ENCODE results near the gene VEGFB. TPM values are rescaled to one million over a fixed set of nuclear protein-coding genes. Genes with fewer than 3 reads are reported as not detected.

VEGFB gene
- polyA plus RNA-seq, 3 donors = 0.40 to 5.6 TPM; not detected in 1

DNA sequence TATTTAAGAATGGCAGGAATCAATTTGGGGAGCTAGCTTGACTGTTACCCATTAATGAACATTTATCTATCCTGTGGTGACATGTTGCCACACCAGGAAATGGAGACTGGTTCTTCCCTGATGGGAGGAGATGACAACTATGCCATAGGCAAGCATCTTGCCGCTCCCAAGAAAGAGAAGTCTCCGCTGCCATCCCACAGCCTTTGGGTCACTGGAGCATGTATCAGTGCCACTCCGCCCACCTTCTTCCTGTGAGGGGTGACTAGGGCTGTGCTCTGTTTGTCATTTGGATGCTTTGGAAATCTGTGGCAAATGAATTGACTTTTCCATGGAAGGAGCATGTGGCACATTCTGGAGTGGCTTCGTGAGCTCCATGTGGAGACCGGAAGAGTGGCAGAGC is 42.0 kb upstream of the VEGFB start:
- Histone ChIP-seq H3K27ac (ENCODE audit: low read depth in 1 of 2, low read length in 2 of 2) (peak overlapping the region in 1 of 2 donors; percentile 9), H2AFZ (ENCODE audit: insufficient read depth, low read depth, low read length, poor library complexity, severe bottlenecking) (no peak overlapping the region), H3K4me2 (replicated peaks; ENCODE audit: extremely low read depth, low read length, poor library complexity, severe bottlenecking) (no peak overlapping the region), H3K9me3 (replicated peaks in 1 of 2; ENCODE audit: control insufficient read depth in 1 of 2, insufficient read depth in 1 of 2, low read length in 2 of 2) (no peaks in the 10 kb centered on the region), H4K20me1 (ENCODE audit: insufficient read depth, low read length) (peaks cover 7% of the 10 kb centered on the region), H3K4me3 (replicated peaks in 1 of 3; ENCODE audit: low read depth in 2 of 3, low read length in 3 of 3) (no peak overlapping the region), H3K79me2 (ENCODE audit: insufficient read depth, low read length) (peaks cover 6% of the 10 kb centered on the region), H3K4me1 (ENCODE audit: control insufficient read depth in 1 of 2, insufficient read depth in 2 of 2, low read length in 2 of 2) (peaks cover 8 to 20% of the 10 kb centered on the region in 2 donors), H3K36me3 (replicated peaks in 1 of 2; ENCODE audit: control insufficient read depth in 1 of 2, insufficient read depth in 2 of 2, low read length in 2 of 2) (peaks cover 52 to 56% of the 10 kb centered on the region in 2 donors), H3K27me3 (ENCODE audit: control insufficient read depth in 2 of 2, insufficient read depth in 2 of 2, low read length in 2 of 2) (no peaks in the 10 kb centered on the region), H3K9ac (ENCODE audit: insufficient read depth, low read length, poor library complexity, severe bottlenecking) (no peak overlapping the region)
- no peaks in the 10 kb centered on the region for H3K9me3 Mint-ChIP-seq
- peak overlapping the region in 1 of 7 donors; percentile 8 for H3K27ac Mint-ChIP-seq
- H3K4me3 Mint-ChIP-seq = no peak overlapping the region
- DNase-seq = no peak
- H3K36me3 Mint-ChIP-seq = peaks cover 51 to 70% of the 10 kb centered on the region in 2 donors
- peaks cover 20% of the 10 kb centered on the region for H3K4me1 Mint-ChIP-seq
- H3K27me3 Mint-ChIP-seq (ENCODE audit: low read depth in 3 of 3) = peaks cover 0 to 2% (median 0%) of the 10 kb centered on the region in 3 donors
- 100% methylated on average over 3 of the region's 5 CpGs for WGBS (ENCODE audit: insufficient coverage)
- TF ChIP-seq, protein P1, sequence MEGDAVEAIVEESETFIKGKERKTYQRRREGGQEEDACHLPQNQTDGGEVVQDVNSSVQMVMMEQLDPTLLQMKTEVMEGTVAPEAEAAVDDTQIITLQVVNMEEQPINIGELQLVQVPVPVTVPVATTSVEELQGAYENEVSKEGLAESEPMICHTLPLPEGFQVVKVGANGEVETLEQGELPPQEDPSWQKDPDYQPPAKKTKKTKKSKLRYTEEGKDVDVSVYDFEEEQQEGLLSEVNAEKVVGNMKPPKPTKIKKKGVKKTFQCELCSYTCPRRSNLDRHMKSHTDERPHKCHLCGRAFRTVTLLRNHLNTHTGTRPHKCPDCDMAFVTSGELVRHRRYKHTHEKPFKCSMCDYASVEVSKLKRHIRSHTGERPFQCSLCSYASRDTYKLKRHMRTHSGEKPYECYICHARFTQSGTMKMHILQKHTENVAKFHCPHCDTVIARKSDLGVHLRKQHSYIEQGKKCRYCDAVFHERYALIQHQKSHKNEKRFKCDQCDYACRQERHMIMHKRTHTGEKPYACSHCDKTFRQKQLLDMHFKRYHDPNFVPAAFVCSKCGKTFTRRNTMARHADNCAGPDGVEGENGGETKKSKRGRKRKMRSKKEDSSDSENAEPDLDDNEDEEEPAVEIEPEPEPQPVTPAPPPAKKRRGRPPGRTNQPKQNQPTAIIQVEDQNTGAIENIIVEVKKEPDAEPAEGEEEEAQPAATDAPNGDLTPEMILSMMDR (IDR thresholded peaks at IDR 0.05) = no peak
- intact Hi-C loops (cut with micrococcal nuclease) = no loop called here

DNA sequence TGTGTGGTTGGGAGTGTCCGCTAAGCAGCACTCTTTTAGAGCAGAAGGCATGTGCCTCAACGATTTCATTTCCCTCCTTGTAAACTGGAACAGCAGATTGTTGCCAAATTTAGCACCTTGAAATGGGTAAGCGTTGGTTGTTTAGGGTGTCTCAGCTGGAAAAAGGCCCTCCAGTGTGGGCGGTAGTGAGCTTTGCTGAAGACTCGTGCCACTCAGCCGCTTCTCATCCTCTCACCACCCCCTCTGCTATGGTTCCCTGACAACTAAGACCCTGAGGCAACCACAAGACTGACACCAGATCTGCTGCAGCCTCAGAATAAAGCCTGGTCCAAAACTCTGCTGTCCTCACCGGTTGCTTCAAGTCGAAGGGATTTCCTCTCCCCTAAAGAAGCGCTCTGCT is 37.8 kb upstream of the VEGFB start:
- Histone ChIP-seq H2AFZ (ENCODE audit: insufficient read depth, low read depth, low read length, poor library complexity, severe bottlenecking) (no peak overlapping the region), H4K20me1 (ENCODE audit: insufficient read depth, low read length) (peaks cover 7% of the 10 kb centered on the region), H3K4me2 (replicated peaks; ENCODE audit: extremely low read depth, low read length, poor library complexity, severe bottlenecking) (no peak overlapping the region), H3K4me1 (ENCODE audit: control insufficient read depth in 1 of 2, insufficient read depth in 2 of 2, low read length in 2 of 2) (peaks cover 8 to 18% of the 10 kb centered on the region in 2 donors), H3K27me3 (ENCODE audit: control insufficient read depth in 2 of 2, insufficient read depth in 2 of 2, low read length in 2 of 2) (no peaks in the 10 kb centered on the region), H3K9me3 (replicated peaks in 1 of 2; ENCODE audit: control insufficient read depth in 1 of 2, insufficient read depth in 1 of 2, low read length in 2 of 2) (no peaks in the 10 kb centered on the region), H3K79me2 (ENCODE audit: insufficient read depth, low read length) (peaks cover 8% of the 10 kb centered on the region), H3K4me3 (replicated peaks in 1 of 3; ENCODE audit: low read depth in 2 of 3, low read length in 3 of 3) (no peak overlapping the region), H3K36me3 (replicated peaks in 1 of 2; ENCODE audit: control insufficient read depth in 1 of 2, insufficient read depth in 2 of 2, low read length in 2 of 2) (peaks cover 76 to 97% of the 10 kb centered on the region in 2 donors), H3K9ac (ENCODE audit: insufficient read depth, low read length, poor library complexity, severe bottlenecking) (no peak overlapping the region), H3K27ac (ENCODE audit: low read depth in 1 of 2, low read length in 2 of 2) (no peak overlapping the region)
- Mint-ChIP-seq H3K9me3 (no peaks in the 10 kb centered on the region), H3K27me3 (ENCODE audit: low read depth in 3 of 3) (peaks cover 0 to 2% (median 0%) of the 10 kb centered on the region in 3 donors), H3K27ac (peak overlapping the region in 2 of 7 donors; percentile 26 to 73), H3K4me1 (peaks cover 18% of the 10 kb centered on the region), H3K4me3 (no peak overlapping the region), H3K36me3 (peaks cover 74 to 95% of the 10 kb centered on the region in 2 donors)
- intact Hi-C loops (cut with micrococcal nuclease) = no loop called here
- 70% methylated on average over 4 of the region's 9 CpGs for WGBS (ENCODE audit: insufficient coverage)
- DNase-seq = no peak
- TF ChIP-seq, protein P1 (IDR thresholded peaks at IDR 0.05) = no peak

Data from CD14-positive monocyte (primary cell).